GM19395 (cell line): ENCODE results near the gene NSD2.

ENCODE experiments used
- ATAC-seq: cut with Tn5 transposase; IDR thresholded peaks from one replicate; pipeline ENCODE4 v1.9.1; 2021; ENCODE audit warnings: mild to moderate bottlenecking, moderate library complexity; ENCODE audit not compliant: unreplicated experiment

The NSD2 gene

DNA sequence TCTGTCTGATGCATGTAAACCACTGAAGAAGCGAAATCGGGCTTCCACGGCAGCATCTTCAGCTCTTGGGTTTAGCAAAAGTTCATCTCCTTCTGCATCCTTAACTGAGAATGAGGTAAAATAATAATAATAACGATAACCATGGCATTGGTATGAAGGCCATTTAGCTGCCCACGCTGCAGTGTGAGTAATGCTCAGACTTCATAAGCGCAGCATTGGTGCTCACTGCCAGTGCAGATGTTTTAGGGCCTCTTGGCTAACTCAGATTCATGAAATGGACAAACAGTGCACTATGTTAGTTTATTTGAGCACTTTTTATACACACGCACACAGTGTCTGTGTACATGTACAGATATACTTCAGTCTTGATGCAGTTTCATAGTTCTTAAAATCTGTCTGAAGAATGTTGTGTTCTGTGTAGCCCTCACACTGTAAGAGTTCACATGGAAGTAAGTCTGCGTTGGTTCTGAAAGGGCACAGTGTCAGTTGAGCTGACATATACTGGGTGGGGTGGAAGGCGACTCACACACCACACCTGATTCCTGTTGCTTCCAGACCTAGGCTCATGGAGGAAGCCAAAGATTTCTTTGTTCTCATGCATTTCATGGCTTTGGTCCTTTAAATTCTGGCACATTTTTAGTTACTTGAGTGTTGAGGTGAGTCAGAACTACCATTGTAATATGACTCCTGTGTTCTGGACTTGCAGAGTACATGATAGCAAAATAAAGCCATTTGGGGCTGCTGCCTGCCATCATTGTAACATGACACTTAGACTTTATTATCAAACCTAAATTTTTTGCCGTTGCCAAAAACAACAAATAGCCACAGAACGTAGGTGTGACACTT lies 68.7 kb downstream of the NSD2 start:
- ATAC-seq = no peak

DNA sequence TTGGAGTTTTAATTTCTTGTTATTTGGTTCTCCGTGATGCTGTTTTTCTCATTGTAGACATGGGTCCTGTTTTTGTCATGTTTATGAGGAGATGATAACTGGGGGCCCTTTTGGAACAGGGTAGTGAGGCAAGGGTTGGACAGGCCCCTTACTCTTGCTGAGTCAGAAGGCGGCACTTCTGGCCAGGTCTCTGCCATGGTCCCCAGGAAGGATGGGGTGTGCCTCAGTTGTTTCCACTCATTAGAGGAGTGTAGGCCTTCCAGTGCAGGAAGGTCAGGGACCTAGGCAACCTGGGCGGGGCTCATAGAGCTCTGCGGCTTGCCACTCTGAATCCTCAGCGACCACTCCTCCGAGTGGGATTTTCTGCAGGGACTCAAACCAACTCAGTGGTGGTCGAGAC lies 69.4 kb downstream of the NSD2 start:
- ATAC-seq = no peak

DNA sequence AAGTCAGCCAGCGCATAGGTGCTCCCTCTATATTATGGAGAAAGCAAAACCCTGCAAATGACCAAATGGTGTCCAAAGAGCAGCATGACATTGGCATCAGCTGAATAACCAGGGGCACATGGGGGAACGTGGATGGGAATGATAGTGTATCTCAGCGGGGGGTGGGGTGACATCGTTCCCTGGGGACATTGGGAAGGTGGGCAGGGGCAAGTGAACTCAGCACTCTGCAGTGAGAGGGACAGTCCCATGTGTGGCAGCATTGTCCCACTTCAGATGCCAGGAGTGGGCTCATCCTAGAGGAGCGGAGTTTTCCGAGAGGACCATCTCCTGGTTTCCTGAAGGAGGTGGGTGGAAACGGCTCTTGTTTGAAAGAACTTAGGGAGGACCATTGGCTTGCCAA lies 72.7 kb downstream of the NSD2 start:
- ATAC-seq = no peak

DNA sequence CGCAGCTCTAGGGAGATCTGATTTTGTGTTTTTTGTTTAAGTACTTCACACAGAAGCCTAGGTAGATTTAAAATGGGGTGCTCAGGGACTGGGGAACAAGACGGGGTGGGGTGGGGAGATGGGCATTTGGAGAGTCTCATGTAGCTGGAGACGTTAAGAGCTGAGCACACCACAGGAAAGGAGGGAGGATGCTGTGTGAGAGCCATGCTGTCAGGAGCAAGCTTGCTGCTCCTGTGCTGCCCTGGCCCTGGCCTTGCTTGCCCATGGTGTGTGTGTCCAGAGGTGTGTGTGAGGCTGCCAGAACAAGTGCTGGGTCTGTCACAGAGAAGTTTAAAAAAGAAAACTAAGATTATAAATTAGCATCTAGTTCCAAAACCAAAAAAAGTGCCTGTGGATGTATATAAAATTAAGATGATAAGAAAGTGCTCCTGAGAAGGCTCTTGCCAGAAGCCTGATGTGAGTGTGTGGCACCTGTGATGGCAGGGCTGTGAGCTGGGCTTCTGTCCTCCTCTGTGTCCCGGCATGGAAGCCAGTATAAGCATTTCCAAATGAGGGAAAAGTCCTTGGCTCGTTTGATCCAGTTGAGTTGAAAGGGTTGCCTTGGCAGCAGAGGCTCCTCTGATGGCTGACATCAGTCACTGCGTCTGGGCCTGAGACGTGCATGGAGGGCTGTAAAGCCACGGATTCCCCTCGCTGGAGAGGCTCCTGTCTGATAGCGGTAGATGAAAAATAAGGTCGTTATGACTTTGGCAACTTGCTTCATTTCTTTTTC lies 74.1 kb downstream of the NSD2 start:
- ATAC-seq = no peak

DNA sequence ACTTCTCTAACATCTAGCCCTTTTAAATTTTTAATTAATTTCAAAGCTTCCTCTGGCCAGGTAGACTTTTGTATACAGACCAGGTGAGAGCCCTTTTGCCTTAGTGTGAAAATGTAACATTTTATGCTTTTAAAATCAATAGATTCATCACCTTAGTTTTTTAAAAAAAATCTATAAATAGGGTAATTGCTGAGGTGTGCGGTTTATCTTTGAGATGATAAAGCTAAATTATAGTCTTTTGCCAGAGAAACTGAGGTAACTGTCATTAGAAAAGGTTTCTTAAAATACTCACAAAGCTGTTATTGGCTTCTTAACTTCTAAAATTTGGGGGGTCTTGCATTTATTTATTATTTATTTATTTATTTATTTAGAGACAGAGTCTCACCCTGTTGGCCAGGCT lies 74.7 kb downstream of the NSD2 start:
- ATAC-seq = no peak

DNA sequence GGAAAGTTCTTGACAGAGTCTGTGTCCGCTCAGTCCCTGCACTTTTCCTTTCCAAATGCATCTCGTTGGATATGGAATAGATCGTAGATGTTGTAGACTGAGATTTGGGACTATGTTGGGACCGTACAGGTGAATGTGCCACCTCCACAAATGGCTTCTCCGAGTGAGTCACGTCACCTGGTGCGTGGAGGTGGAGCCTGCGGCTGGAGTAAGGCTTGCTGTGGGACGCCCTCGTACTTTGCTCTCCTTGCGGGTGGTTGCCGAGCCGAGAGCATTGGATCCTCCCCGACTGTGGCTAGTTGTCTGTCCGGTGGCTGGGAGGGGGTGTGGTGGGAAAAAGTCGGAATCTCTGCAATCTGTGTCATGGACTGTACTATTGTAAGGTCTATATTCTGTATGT lies 77.0 kb downstream of the NSD2 start:
- no peak for ATAC-seq

DNA sequence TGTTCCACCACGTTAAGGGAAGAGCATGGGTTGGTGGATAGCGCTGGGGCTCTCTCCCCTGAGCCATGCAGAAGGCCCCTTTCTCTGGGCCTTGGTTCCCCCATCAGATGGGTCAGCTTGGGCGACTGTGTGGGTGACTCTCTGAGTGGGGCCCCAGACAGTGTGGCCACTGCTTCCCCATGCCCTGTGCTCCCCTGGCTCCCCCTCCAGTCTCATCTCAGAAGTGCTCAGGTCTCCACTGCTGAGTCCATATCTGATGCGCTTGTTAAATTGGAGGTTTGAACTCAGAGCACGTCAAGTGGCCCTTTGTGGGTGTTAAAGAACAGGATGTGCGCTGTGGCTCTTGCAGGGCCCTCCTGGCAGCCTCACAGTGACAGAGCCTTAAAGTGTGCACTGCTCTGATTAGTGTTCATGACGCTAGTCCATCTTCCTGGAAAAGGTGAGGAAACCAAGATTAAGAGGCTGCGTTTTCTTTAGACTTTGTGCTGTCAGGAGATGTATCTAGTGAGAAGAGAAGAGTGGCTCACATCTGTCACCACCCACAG lies 77.8 kb downstream of the NSD2 start:
- no peak for ATAC-seq

DNA sequence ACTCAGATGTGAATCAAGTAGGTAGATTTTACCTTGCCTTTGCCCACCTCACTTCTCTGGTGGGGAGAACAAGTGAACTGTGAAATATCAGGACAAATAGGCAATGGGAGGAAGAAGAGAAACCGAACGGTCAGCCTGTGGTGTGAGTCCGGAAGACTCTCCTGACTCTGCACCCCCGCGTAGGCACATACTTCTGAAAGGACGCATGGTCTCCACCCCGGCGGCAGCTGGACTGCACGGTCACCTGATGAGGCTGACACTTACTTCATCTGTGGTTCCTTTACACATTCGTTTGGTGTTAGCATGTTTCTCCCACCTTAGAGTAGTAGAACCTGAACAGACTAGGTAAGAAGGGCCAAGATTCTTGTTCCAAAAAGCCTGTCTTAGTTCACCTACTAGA lies 79.2 kb downstream of the NSD2 start:
- no peak for ATAC-seq

DNA sequence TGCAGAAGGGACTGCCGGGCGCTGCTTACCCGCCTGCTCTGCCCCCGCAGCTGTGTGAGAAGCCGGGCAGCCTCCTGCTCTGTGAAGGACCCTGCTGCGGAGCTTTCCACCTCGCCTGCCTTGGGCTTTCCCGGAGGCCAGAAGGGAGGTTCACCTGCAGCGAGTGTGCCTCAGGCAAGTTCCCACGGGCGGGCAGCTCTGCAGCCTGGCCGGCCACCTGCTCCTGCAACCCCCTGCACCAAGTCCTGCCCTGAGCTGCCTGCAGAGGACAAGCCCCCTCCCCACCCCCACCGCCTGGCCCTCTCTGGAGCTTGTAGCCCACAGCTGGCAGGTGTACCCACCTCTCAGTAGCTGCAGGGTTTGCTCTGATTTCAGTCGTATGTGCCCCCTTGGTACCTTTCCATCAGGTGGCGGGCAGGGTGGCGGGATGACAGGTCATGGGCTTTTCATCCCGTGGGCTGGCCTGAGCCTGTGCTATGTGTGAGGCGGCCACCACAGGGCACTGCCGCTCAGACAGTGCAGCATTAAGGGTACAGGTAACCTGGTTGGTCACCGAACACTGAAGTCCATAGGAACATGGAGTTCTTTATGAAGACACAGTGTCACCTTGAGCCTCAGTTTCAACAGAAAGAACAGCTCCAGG lies 81.0 kb downstream of the NSD2 start:
- ATAC-seq = no peak

DNA sequence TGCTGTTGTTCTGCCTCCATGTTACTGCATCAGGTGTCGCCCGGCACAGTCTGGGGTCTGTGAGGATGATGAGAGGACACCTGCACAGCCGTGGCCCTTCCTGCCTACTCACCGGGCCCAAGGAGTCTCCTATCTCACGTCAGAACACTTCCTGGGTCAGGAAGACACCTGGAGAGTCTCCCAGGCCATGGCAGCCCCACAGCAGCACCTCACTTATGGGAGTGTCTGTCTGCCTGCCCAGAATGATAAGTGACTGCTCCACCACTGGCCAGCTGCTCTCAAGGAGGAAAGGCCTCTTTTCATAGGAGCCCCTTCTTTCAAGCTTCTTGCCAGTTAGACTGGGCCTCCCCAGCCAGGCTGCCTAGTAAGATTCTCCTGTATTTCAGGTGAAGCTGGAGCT lies 81.5 kb downstream of the NSD2 start:
- no peak for ATAC-seq

DNA sequence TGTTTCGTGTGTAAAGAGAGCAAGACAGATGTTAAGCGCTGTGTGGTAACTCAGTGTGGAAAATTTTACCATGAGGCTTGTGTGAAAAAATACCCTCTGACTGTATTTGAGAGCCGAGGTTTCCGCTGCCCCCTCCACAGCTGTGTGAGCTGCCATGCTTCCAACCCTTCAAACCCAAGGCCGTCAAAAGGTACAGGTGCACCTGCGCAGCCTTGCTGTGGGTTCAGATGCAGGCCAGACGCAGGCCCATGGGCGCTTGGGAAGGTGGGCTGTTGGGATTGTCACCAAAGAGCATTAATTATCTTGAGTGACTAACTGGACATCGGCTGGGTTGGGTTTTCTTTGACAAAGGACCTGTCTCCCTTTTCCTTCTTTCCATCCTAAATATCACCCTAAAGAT lies 82.1 kb downstream of the NSD2 start:
- ATAC-seq = no peak

DNA sequence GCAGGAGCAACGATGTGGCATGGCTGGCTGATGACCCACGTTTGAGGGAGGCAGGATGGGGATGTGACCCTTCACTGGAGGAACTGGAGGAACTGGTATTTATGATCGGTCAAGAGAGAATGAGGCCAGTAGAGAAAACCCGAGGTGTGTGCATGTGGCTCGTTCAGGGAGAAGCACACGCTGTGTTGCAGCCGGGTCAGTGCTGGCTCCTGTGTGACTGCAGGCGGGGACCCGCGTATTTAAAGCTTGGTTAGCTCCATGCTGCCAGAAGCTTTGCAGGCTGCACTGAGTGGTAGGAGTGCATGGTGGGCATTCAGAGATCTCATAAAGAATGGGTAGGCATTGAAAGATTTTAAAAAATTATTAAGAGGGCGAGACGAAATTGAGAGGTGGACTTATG lies 85.4 kb downstream of the NSD2 start:
- ATAC-seq = no peak

DNA sequence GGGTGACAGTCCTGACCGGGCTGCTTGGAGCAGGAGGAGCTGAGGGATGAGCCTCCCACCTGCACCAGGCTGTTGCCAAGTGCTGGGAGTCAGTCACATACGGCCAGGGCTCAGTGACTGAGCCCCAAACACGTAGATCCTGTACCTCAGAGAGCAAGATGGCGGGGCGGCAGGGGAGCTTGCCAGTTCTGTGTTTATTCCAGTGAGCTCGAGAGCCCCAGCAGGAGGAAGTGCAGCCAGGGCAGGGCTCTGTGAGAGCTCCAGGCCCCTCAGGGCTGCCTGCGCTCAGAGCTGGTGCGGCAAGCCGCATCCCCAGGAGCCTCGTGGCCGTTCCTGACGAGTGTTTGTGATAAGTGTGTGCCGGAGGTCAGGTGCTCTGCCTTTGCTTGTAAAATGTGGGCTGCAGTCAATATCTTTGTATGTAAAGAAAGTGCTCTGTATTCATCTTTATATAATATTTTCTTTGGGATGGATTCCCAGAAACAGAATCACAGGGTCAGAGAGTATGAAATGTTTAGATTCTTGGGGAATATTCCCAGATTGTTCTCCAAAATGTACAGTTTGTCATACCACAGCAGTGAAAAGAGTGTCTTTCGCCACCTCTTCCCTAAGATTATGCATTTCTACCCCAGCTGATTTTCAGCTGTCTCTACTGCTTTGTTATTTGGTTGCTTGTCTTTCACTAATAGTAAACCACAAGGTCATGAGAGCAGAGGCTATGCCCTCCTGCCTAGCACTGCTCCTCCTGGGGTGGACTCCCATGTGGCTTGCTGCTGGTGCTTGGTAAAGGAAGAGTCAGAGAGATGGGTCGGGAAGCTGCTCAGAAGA lies 87.3 kb downstream of the NSD2 start:
- no peak for ATAC-seq

DNA sequence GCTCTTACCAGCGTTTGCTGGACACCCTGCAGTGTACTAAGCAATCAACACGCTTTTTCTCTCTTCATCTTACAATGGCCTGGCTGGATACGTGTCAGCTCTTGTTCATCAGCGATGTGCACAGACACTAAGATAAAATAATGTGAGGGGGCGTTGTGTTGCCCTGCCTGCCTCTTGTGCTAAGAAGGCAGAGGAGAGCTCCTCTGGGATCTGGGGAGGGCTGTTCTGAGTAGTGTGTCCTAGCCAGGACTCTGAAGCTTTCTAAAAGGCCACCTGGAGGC lies 87.9 kb downstream of the NSD2 start:
- ATAC-seq = no peak

DNA sequence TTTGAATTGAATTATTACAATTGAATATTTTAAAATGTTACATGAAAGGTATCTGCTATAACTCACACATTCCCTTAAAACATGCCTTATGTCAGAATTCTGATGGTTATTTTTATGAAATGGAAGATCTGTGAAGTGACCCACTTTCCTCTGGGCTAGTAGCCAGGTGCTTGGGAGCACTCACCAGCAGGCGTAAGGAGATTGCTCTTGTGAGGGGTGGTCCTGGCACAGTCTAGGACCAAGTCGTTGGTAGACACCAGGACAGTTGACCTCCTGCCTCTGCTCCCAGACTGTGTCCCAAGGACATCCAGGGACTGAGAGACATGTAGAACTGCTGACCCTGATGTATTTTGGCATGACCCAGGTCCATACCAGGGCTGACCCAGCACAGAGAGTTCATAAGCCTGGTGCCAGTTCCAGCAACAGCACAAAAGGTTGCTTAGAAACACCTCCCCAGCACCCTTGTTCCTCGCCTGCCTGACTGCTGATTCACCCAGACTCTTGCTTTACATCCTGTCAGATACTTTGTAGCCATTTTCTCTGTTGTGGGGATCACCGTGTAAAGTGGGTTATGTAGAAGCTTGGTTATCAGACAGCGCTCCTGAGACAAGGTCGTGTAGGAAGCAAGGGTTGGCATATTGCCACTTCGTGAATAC lies 89.1 kb downstream of the NSD2 start:
- ATAC-seq = no peak

DNA sequence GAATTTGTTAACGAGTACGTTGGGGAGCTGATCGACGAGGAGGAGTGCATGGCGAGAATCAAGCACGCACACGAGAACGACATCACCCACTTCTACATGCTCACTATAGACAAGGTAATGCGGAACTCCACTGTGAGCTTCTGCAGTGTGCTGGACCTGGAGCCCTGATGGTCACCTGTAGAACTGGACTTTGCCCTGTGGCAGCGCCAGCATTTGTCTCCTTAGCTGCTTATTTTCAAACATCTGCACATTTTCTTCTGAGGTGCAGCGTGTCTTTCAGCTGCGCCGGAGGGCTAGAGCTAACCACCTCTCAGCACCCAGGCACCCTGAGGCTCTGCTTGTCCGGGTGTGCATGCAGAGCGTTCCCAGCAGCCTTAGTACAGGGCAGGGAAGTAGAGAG lies 89.8 kb downstream of the NSD2 start:
- no peak for ATAC-seq

DNA sequence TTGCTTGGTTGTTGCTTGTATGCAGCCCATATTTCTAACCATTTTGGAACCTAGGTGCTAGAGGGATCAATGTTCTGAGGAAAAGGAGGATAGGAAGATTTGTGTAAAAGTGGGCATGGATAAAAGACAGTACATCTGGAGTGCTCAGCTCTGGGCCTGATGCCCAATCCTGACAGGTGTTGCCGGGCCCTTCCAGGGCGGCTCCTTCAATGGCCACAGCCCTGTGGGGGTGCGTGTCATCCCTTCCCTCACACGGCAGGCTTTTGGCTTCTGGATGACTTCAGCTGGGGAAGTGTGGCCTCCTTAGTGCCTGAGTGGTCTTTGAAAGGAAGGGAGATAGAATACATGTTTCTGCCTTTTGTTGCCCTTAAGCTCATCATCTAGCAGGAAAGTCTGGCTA lies 90.4 kb downstream of the NSD2 start:
- no peak for ATAC-seq

DNA sequence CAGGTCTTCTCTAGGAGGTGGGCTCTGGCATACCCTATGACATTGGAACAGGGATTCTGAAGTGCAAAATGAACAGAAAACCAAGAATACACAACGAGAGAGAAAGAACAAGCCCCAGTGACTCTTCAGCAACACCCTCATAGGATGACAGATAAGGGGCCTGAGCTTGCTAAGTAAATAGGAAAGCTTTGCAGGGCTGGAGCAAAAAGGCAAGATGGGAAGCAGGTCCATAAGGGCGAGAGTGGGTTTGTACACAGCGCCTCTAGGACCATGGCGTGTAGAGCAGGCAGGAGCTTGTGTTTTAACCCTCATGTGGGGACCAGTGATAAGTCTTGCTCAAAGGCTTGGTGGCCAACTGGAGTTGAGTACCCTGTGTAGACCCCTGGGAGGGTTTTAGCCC lies 91.8 kb downstream of the NSD2 start:
- ATAC-seq = no peak

DNA sequence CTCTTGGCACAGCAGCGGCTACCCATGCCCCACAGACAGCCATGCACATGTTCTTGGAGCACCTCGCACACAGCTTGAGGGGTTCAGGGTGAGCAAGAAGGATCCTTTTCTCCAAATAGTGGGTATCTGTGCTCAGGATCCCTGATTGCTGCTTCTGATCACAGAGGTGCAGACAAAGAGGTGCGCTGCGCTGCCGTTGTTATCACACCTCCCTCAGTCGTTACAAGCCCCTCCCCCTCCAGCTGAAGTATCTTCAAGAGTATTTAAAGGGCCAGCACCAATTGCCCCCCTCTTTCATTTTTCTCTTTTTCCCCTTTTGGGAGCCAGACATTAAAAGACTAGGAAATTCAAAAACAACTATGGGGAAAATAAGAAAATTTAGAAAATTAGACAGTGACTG lies 93.2 kb downstream of the NSD2 start:
- ATAC-seq = no peak

DNA sequence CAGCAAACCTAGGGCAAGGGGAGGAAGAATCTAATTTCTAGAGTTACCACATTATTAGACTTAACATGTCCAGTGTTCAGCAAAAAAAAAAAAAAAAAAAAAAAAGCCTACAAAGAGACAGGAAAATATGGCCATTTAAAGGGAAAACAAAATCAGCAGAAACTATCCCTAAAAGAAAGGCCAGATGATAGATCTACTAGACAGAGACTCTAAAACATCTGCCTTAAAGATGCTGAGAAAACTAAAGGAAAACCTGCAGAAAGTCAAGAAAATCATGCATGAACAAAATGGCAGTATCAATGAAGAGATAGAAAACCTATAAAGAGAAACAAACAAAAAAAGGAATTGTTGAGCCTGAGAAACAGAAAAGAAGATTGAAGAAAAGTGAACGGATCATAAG lies 93.8 kb downstream of the NSD2 start:
- no peak for ATAC-seq
